Measurements from ENCODE around the gene IFIT3.
A peak's percentile ranks its signal among the peaks of the same experiment; 100 is the strongest.
"Not testable (repeated sequence)": the region's sequence is repeated elsewhere in the genome, so short reads cannot be mapped to it uniquely, and the experiment has no call there.

Gene IFIT3

GRCh38 chr10:89327803-89328441 is at the start of gene IFIT3:
Gene IFIT3, plus strand, starts transcription at chr10:89327997. Its CDS starts 77 bp downstream, at chr10:89328074.
- peak; percentile 1 for DNase-seq

- DNase-seq = no peak
These were observed 49.7 kb upstream of the IFIT3 start for GRCh38 chr10:89278034-89278535.

DNA sequence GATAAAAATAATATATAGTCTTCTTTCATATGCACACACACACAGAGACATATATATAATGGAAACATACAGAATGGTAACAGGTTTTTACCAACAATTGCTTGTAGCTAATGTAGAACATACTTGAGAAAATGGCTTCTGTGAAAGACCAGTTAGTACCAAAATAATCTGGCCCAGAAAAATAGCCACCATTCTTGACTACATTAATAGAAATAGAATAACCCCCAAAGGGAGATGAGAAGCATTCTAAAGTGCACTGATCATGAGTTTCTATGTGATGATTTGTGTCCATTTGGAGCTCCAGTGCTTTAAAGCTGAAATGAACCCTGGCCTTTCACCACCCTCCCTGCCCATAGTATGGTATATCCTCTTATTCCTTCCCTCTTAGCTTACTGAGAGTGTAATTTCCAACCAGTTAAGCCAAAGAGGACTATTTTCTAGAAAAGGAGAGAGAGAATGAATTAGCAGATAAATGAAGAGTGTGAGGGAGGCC is 48.9 kb upstream of the IFIT3 start:
- DNase-seq = no peak

GRCh38 chr10:89279421-89279869 is 48.4 kb upstream of the IFIT3 start:
- DNase-seq = no peak

DNA sequence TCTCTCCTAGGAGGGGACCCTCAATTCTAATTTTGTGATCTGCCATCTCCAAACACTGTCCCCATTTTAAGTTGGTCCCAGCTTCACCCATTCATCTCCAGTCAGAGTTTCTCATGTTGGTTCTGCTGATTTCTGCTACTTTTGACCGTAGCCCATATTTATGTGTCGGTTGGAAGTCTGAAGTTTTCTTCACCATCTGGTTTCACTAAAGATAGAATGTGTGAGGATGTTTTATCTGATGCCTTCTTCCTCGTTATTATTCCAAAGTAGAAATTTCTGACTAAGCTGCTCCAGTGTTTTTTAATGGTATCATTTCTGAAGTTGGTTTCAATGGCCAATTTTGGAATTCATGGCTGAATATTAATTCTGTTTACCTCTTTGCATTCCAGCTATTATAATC is 47.3 kb upstream of the IFIT3 start:
- no peak for DNase-seq

DNA sequence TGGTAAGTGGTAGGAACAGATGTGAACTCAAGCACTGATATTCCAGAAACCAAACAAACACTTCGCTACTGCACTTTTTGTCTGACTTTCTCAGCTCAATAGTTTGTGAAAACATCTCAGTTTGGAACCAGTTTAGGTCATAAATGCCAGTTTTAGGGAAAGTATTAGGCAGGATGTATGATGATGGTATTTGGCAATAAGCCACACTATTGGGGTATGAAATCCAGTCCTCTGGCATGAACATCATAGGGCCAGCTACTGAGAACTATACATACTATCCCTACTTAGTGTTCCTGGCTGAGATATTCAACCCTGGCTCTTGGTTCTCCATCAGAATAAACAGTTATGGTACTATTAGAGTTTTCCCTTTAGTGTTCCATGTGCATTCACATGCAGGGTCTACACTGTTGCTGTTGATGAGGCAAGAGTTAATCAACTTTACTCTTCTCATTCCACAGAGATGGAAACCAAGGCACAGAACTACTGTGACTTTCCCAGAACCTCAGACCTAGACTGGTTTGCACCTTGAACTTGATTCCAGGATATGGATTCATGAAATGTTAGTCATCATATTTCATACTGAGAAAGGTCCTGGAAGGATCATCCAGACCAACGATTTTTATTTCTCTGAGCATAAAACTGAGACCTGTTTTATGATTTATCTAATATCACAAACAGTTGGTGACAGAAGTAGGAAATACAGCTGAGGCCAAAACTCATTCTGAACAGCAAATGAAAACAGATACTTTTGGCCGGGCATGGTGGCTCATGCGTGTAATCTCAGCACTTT is 46.0 kb upstream of the IFIT3 start:
- DNase-seq = no peak

DNA sequence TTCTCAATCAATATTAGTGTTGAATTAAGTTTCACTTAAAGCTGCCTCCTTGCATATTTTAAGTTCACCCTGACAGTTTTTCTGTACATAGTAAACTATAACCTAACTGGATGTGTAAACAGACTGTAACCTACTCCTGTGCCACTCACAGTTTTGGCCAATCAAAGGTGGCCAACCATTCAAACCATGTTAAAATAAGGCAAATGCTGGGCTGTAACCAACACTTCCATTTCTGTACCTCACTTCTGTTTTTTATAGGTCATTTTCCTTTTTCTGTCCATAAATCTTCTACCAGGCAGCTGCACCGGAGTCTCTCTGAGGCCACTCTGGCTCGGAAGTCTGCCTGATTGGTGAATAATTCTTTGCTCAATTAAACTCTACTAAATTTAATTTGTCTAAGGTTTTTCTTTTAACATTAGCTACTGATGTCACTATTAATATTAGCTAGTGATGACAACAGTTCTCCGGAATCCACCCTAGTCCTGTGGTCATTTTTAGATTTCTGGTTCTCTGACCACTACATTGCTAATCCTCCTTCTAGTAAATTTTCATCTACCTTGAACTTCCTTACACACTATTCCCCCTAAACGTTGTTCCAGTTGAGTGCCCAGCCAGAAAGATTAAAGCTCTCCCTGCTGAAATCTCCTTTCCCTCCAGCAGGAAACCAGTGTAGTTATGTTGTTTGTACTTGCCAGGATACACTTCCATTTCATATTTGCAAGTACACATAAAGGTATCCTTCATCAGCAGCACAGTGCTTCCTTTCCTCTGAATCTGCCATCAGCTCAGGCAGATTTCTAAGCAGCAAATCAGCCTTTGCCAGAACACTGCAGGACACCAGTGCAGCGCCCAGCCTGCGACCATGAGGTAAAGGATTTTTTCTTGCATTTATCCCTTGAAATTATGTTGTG is 44.5 kb upstream of the IFIT3 start:
- no peak for DNase-seq

DNA sequence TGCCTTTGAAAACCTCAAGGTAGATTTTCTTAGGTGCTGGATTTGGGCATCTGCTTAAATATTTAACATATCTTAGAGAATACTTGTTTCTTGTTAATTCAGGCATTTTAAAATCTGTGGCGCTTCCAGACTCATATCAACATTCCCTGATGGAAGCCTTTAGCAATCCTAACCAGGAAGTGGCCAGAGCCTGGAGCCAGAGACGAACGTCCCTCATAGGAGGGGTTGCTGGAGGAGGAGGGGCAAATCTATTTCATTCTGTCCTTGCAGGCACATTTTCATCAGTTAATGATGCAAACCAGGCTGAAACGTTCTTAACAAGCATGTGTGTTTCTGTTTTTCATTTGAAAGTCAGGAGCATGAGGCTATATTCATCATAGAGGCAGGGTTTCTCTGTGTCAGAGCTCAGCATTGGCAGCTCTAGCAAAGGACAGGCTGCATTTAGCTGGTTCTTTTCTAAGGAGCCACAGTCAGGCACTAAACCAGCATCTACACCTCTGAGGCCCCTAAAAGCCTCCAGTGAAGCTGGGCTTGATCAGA is 43.8 kb upstream of the IFIT3 start:
- DNase-seq = peak; percentile 20

GRCh38 chr10:89284711-89285110 is 43.1 kb upstream of the IFIT3 start:
- not testable (repeated sequence) for DNase-seq

GRCh38 chr10:89285303-89285702 is 42.5 kb upstream of the IFIT3 start:
- not testable (repeated sequence) for DNase-seq

GRCh38 chr10:89294721-89295239 is 33.0 kb upstream of the IFIT3 start:
- DNase-seq = no peak

DNA sequence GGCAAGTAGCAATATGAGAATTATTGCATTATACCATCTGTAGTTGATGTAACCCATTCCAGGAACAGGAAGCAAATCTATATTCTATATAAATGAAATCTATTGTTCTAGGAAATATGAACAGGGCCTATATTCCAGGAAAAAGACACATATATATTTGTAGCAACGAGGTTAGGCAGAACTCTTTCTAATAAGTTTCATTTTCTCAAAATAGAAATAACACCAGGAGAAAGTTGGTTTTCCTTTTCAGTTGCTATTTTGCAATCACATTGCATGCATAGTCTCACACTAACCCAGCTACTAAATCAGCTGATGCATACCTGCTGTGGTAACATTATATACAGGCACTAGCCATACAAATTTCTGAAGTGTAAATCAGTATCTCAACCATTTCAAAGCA is 32.2 kb upstream of the IFIT3 start:
- DNase-seq = no peak

GRCh38 chr10:89296220-89296648 is 31.6 kb upstream of the IFIT3 start:
- no peak for DNase-seq

GRCh38 chr10:89297356-89297755 is 30.4 kb upstream of the IFIT3 start:
- DNase-seq = no peak

DNA sequence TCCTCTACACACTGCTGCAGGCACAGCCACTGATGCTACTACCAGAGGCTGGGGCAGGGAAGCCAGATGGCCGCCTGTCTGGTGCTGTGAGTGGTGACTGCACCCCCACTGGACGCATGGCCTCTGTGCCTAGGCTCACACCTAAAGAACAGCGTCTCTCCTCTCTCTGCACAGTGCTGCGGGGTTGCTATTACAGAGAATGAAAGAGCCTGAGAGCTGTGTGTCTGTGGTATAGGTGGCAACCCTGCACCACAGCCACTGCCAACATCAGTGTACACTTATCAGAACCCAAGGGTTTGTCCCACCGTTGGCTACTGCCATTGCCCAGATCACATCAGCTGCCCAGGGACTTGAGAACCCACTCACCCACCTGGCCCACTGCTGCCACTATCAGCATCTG is 30.0 kb upstream of the IFIT3 start:
- DNase-seq = no peak

DNA sequence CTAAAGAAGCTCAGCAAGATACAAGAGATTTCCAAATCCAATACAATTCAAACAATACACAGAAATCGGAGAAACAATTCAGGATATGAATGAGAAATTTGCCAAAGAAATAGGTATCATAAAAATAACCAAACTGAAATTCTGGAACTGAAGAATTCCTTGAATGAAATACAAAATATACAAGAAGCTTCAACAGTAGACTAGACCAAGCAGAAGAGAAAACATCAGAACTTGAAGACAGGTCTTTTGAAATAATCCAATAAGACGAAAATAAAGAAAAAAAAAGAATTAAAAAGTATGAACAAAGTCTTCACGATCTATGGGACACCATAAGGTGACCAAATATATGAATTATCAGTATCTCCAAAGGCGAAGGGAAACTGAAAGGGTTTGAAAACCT is 28.8 kb upstream of the IFIT3 start:
- no peak for DNase-seq

DNA sequence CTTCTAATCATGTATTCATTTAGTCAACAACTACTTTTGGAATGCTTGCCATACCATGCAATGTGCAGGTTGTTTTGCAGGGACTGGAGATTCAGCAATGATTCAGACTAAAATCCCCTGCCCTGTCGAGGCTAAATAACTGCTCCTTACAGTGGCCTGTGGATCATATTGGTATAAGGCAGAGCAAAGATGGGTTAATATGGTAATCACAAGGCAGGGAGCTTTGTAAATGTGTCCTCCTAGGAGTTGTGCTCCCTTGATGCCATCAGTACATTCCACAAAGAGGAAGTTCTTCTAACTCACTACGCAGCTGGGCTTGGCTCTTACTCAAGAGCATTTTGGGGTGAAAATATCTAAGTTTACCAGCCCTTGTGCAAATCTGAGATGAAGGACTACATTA is 26.6 kb upstream of the IFIT3 start:
- no peak for DNase-seq

DNA sequence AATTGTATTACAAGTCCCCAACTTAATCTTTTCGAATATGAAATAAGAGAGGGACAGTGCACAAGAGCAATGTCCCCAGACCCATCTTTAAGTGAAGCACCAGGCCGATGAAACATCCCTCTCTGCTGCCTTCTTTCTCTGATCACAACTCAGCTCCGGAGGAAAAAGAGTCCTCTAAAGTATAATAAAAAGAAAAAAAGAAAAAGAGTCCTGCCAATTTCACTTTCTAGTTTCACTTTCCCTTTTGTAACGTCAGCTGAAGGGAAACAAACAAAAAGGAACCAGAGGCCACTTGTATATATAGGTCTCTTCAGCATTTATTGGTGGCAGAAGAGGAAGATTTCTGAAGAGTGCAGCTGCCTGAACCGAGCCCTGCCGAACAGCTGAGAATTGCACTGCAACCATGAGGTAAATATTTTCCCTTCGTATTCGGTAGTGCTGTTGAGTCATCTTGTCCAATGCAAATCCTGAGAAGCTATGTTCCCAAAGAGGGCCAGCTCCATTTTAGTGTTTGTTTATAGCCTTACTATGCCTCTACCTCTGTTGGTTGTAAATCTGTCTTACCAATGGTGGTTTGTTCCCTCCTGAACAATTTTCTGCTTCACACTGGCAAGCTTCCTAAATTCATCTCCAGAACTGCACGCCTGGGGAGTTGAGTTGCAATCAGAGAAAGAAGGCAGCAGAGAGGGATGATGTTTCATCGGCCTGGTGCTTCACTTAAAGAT is 25.9 kb upstream of the IFIT3 start, which contains the start of gene IFIT2:
Gene IFIT2, plus strand, starts transcription at position 326 of the 725 bp plus-strand sequence. Its CDS starts 78 bp downstream, at position 404.
- DNase-seq = no peak

- no peak for DNase-seq
These were observed 25.2 kb upstream of the IFIT3 start for GRCh38 chr10:89302625-89303024.

GRCh38 chr10:89303161-89303560 is 24.6 kb upstream of the IFIT3 start:
- no peak for DNase-seq

- no peak for DNase-seq
These were observed 23.8 kb upstream of the IFIT3 start for GRCh38 chr10:89304026-89304425.

DNA sequence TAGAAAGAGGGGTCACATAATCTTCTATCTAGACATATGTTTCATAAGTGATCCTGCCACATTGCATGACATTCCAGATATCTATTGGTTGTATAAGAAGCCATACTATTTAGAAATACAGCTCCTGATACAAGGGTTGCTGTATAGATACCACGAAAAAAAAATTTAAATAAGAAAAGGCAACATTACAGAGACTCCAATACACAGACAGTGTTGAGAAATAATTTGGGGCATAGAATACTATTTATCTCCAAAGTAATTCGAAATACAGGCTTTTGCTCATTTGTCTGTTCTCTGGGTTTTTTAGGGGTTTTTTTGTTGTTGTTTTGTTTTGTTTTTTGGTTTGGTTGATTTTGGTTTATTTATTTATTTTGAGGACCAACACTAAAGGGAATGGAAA is 23.4 kb upstream of the IFIT3 start:
- DNase-seq = no peak
